Cardiac fibroblast (primary cell): Measurements from ENCODE around the gene KPNA2.

Experiments
- DNase-seq, 2 donors: peaks; one replicate each; pipeline versions ENCODE4 v3.0.0 to v3.0.0-alpha.2; 2010; ENCODE audit warnings: low read depth in 2 of 2
- H3K4me3 ChIP-seq, 2 donors: replicated peaks in 1 of 2; 1 replicate in 1 of 2; 2 replicates in 1 of 2; pipeline ENCODE4 v1.5.1; 2011; ENCODE audit warnings: low read depth in 2 of 2, low read length in 2 of 2, mild to moderate bottlenecking in 2 of 2, moderate library complexity in 1 of 2
- TF ChIP-seq, protein P1 (sequence below): IDR thresholded peaks from one replicate; pipeline ENCODE4 v1.5.1; 2011; ENCODE audit warnings: low read depth, mild to moderate bottlenecking, low read length, inconsistent platforms

KPNA2 gene

DNA sequence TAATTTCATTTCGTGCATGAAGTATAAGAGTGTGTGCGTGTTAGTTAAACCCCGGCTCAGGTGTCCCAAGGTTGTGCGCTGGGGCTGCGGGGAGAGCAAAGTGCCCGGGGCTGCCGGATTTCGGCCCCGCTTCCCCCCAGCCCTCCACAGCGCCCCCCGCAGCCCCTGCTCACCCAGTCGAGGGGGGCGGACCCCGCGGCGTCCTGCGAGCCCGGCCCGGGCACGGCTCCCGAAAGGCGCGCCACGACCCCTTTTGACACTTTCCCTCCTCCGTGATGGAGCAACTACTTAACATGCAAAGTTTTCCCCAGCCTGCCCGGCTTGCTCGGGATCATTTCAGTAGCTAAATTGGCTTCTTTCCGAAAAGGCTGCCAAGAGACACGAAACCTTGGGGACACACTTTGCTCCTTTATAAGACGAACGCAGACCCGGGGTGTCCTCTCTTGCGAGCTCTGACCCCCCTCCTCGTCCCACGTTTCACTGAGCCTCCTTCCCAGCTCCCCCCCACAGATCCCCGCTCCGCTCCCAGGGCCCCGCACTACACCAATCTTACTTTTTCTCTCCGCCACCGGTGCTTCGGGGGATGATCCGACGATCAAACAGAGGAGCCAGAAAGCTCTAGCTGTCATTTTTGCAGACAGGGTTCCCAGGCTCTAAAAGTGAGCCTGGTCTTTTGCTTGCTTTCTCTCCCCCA is 39.8 kb upstream of the KPNA2 start:
- DNase-seq: peak in 1 of 2 donors; percentile 26
- H3K4me3 ChIP-seq: peak overlapping the region; percentile 50 to 52
- TF ChIP-seq, protein P1, sequence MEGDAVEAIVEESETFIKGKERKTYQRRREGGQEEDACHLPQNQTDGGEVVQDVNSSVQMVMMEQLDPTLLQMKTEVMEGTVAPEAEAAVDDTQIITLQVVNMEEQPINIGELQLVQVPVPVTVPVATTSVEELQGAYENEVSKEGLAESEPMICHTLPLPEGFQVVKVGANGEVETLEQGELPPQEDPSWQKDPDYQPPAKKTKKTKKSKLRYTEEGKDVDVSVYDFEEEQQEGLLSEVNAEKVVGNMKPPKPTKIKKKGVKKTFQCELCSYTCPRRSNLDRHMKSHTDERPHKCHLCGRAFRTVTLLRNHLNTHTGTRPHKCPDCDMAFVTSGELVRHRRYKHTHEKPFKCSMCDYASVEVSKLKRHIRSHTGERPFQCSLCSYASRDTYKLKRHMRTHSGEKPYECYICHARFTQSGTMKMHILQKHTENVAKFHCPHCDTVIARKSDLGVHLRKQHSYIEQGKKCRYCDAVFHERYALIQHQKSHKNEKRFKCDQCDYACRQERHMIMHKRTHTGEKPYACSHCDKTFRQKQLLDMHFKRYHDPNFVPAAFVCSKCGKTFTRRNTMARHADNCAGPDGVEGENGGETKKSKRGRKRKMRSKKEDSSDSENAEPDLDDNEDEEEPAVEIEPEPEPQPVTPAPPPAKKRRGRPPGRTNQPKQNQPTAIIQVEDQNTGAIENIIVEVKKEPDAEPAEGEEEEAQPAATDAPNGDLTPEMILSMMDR: no peak

DNA sequence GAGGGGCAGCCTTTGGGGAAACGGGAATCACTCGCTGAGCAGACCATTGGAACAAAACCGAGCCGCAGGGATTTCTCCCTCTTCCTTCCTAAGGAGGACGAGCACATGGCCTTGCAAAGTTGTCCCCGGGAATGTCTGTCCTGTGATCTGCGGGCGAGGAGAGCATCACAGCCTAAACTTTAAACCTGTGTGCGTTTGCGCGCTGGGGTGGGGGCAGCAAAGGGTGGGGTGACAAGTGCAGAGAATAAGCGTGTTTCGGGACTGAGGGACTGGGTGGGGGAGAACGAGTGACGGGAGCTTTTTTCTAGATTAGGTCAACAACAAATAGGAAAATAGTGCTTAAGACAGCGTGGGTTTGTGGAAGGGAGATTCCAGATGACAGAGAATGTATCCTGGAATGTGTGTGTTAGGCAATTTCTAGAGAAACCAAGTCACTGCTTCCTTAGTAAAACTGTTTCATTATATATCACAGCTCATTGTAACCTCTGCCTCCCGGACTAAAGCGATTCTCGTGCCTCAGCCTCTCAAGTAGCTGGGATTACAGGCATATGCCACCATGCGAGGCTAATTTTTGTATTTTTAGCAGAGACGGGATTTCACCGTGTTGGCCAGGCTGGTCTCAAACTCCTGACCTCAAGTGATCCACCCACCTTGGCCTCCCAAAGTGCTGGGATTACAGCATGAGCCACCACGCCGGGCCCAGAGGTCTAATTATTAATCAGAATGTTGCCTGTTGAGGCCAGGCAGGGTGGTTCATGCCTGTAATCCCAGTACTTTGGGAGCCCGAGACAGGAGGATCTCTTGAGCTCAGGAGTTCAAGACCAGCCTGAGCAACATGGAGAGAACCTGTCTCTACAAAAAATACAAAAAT is 39.0 kb upstream of the KPNA2 start, which contains the start of gene C17orf58:
TSS of gene C17orf58 (minus strand) at position 169 of the 871 bp plus-strand sequence. CDS start 271 bp downstream, outside the sequence.
- H3K4me3 ChIP-seq: peak within 1 kb of the TSS; percentile 50 to 52
- peak; percentile 61 to 78 for DNase-seq

DNA sequence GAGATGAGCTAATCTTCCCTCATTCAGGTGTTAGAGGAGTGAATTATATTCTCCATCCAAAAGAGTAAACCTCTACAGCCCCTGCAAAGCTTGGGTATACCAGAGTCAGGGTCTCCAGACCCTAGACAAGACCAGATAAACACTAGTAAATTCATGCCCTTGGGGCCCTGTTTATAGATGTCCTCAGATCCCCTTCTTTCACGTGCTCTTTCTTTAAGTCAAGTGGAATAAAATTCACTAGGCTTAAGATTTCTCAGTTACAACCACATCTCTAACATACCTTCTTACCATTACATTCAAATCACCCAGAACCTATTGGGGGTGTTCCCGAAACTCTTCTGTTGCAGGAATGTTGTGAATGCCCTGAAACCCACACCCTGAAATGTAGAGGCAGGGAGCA is 37.1 kb upstream of the KPNA2 start:
- TF ChIP-seq, protein P1: no peak
- no peak for DNase-seq
- H3K4me3 ChIP-seq: no peak overlapping the region

DNA sequence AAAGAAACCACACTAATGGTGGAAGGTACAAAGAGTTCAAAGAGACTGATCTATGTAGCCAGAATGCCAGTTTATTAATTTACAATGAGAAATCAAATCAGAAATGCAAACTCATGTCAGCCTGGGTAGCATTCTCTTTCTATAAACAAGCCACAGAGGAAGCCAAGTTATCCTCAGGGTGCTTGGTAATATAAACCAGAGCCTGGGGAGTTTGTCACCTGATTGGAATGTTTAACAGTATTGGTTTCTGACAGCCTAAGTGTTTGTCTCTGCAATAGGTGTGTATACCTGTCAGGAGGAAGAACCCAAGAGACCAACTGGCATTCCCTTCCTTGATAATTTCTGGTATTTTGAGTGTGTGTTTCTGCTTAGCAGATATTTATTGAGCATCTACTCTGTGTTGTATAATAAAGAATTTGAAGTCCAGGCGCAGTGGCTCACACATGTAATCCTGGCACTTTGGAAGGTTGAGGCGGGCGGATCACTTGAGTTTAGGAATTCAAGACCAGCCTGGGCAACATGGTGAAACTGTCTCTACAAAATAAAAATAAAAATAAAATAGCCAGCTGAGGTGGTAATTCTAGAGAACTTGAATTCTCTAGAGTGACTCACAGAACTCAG is 36.1 kb upstream of the KPNA2 start:
- peak; percentile 6 to 7 for DNase-seq
- TF ChIP-seq, protein P1: no peak
- H3K4me3 ChIP-seq: no peak overlapping the region

DNA sequence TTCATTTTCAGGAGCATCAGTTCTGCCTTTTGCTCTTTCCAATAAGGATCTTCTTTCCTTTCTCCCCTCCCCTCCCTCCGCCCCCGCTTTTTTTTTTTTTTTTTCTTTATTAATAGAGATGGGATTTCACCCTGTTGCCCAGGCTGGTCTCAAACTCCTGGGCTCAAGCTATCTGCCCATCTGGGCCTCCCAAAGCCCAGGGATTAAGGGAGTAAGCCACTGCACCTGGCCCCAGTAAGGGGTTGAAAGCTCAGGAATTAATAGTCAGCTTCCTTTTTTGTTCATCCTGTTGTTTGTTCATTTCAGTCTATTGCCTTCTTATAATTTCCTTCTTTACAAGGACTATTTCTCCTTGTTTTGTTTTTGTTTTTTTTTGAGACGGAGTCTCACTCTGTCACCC is 31.3 kb upstream of the KPNA2 start:
- H3K4me3 ChIP-seq: no peak overlapping the region
- DNase-seq: no peak
- TF ChIP-seq, protein P1: no peak

DNA sequence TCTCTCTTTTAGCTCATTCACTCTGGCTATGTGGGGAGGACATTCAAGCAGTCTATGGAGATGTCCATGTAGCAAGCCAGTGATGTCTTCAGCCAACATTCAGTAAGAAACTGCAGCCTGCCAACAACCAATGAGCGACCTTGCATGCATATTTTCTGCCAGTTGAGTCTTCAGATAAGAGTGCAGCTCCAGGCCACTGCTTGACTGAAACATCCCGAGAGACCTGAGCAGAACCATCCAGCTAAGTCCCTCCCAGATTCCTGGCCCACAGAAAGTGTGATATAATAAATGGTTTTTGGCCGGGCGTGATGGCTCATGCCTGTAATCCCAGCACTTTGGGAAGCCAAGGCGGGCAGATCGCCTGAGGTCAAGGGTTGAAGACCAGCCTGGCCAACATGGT is 28.7 kb upstream of the KPNA2 start:
- no peak overlapping the region for H3K4me3 ChIP-seq
- peak in 1 of 2 donors; percentile 82 for DNase-seq
- TF ChIP-seq, protein P1: no peak

DNA sequence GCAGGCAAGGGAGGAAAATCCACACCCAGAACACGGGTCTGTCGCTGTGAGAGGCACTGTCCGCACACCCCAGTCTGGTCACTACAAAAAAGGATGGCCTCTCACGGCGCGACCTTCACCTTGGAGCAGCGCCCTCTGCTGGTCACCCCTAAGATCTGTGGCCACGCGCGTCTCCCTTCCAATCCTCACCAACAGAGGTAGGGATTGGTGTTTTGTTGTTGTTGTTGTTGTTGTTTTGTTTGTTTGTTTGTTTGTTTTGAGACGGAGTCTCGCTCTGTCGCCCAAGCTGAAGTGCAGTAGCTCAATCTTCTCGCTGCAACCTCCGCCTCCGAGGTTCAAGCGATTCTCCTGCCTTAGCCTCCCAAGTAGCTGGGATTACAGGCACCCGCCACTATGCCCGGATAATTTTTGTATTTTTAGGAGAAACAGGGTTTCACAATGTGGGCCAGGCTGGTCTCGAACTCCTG is 24.3 kb upstream of the KPNA2 start:
- no peak overlapping the region for H3K4me3 ChIP-seq
- peak; percentile 25 to 46 for DNase-seq
- TF ChIP-seq, protein P1: peak; percentile 75
